ENCODE results near the gene FNTB.

- TF ChIP-seq, protein P1, sequence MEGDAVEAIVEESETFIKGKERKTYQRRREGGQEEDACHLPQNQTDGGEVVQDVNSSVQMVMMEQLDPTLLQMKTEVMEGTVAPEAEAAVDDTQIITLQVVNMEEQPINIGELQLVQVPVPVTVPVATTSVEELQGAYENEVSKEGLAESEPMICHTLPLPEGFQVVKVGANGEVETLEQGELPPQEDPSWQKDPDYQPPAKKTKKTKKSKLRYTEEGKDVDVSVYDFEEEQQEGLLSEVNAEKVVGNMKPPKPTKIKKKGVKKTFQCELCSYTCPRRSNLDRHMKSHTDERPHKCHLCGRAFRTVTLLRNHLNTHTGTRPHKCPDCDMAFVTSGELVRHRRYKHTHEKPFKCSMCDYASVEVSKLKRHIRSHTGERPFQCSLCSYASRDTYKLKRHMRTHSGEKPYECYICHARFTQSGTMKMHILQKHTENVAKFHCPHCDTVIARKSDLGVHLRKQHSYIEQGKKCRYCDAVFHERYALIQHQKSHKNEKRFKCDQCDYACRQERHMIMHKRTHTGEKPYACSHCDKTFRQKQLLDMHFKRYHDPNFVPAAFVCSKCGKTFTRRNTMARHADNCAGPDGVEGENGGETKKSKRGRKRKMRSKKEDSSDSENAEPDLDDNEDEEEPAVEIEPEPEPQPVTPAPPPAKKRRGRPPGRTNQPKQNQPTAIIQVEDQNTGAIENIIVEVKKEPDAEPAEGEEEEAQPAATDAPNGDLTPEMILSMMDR (IDR thresholded peaks at IDR 0.05; ENCODE audit: poor library complexity) = no peak
- no peak for TF ChIP-seq EZH2phosphoT487 (IDR thresholded peaks at IDR 0.05; ENCODE audit: low read depth, severe bottlenecking, unreplicated experiment)
These were observed 89.1 kb downstream of the FNTB start for GRCh38 chr14:65075628-65076325.

All from hepatocyte (in vitro differentiated cells).